Esophagus (tissue), 2 donors: Measurements from ENCODE around the gene ATXN1. TPM values are rescaled to one million over a fixed set of nuclear protein-coding genes. Genes with fewer than 3 reads are reported as not detected.
"Not testable (repeated sequence)": the region's sequence is repeated elsewhere in the genome, so short reads cannot be mapped to it uniquely, and the experiment has no call there.

Source experiments
- H3K27ac ChIP-seq, 2 donors: one replicate each; pipeline ENCODE4 v1.5.1; 2013; ENCODE audit warnings: low read depth in 2 of 2, mild to moderate bottlenecking in 2 of 2, inconsistent platforms in 1 of 2, low read length in 1 of 2, moderate library complexity in 1 of 2
- H3K27me3 ChIP-seq, 2 donors: one replicate each; pipeline ENCODE4 v1.6.1; 2013; ENCODE audit warnings: low read length in 2 of 2, control low read depth in 1 of 2, mild to moderate bottlenecking in 1 of 2; ENCODE audit not compliant: insufficient read depth in 2 of 2, control insufficient read depth in 1 of 2
- H3K36me3 ChIP-seq, 2 donors: one replicate each; pipeline ENCODE4 v1.6.1; 2013; ENCODE audit warnings: low read length in 1 of 2; ENCODE audit not compliant: control insufficient read depth in 2 of 2, insufficient read depth in 2 of 2
- H3K4me1 ChIP-seq, 2 donors: one replicate each; pipeline ENCODE4 v1.6.1; 2013; ENCODE audit warnings: low read length in 1 of 2; ENCODE audit not compliant: control insufficient read depth in 2 of 2, insufficient read depth in 2 of 2
- H3K4me3 ChIP-seq, 2 donors: one replicate each; pipeline ENCODE4 v1.5.1; 2013; ENCODE audit warnings: low read length in 2 of 2, mild to moderate bottlenecking in 2 of 2, low read depth in 1 of 2, moderate library complexity in 1 of 2
- H3K9me3 ChIP-seq, 2 donors: one replicate each; pipeline ENCODE4 v1.6.1; 2013; ENCODE audit warnings: mild to moderate bottlenecking in 2 of 2, low read depth in 1 of 2, low read length in 1 of 2, moderate library complexity in 1 of 2; ENCODE audit not compliant: control insufficient read depth in 2 of 2, insufficient read depth in 1 of 2
- WGBS, 2 donors: extraction: QIAGEN DNeasy Blood & Tissue Kit; methylation state at CpG; one replicate each; pipeline ENCODE4 v1.1.7; 2013; 5-methylcytosine and 5-hydroxymethylcytosine counted together
- polyA plus RNA-seq, 2 donors: library from polyadenylated mRNA; stranded (reverse); fragments of 200-250 nt; gene quantifications; one replicate each; pipeline ENCODE4 v1.2.3, GENCODE V29; 2013
- donor health status: healthy with polysubstance abuse.
- donor health status: Bipolar disorder and iron deficiency.

The ATXN1 gene
- polyA plus RNA-seq, 2 donors, result 4.3 to 8.8 TPM

GRCh38 chr6:16633465-16633864 lies 127.8 kb downstream of the ATXN1 start:
- no peaks in the 10 kb centered on the region for H3K9me3 ChIP-seq
- 81 to 85% methylated on average over 5 of the region's 5 CpGs for WGBS, 2 donors
- H3K36me3 ChIP-seq, result no peaks in the 10 kb centered on the region

GRCh38 chr6:16632101-16632500 lies 129.2 kb downstream of the ATXN1 start:
- Histone ChIP-seq H3K9me3 (no peaks in the 10 kb centered on the region), H3K4me1 (peaks cover 0 to 8% of the 10 kb centered on the region in 2 donors), H3K27ac (no peak overlapping the region), H3K27me3 (no peaks in the 10 kb centered on the region), H3K4me3 (no peak overlapping the region), H3K36me3 (no peaks in the 10 kb centered on the region)
- WGBS, 2 donors, result 79 to 85% methylated on average over 4 of the region's 4 CpGs

More at GRCh38 chr6:16633465-16633864, 127.8 kb downstream of the ATXN1 start:
- no peaks in the 10 kb centered on the region for H3K27me3 ChIP-seq
- H3K4me3 ChIP-seq, result no peak overlapping the region
- H3K27ac ChIP-seq, result no peak overlapping the region
- H3K4me1 ChIP-seq, result peaks cover 0 to 8% of the 10 kb centered on the region in 2 donors

GRCh38 chr6:16630026-16630643 lies 131.1 kb downstream of the ATXN1 start:
- no peak overlapping the region for H3K4me3 ChIP-seq
- no peak overlapping the region for H3K27ac ChIP-seq
- no peaks in the 10 kb centered on the region for H3K9me3 ChIP-seq
- H3K4me1 ChIP-seq, result peaks cover 0 to 3% of the 10 kb centered on the region in 2 donors
- no peaks in the 10 kb centered on the region for H3K27me3 ChIP-seq
- WGBS, 2 donors, result 71 to 78% methylated on average over 4 of the region's 4 CpGs
- no peaks in the 10 kb centered on the region for H3K36me3 ChIP-seq

GRCh38 chr6:16628580-16628979 lies 132.7 kb downstream of the ATXN1 start:
- not testable (repeated sequence) for H3K27me3 ChIP-seq, H3K4me3 ChIP-seq, H3K4me1 ChIP-seq, H3K9me3 ChIP-seq, H3K36me3 ChIP-seq, H3K27ac ChIP-seq
- 97 to 100% methylated on average over 1 of the region's 1 CpG for WGBS, 2 donors

GRCh38 chr6:16626650-16627049 lies 134.6 kb downstream of the ATXN1 start:
- no peak overlapping the region for H3K27ac ChIP-seq
- H3K36me3 ChIP-seq, result no peaks in the 10 kb centered on the region
- no peaks in the 10 kb centered on the region for H3K4me1 ChIP-seq
- H3K9me3 ChIP-seq, result no peaks in the 10 kb centered on the region
- no peak overlapping the region for H3K4me3 ChIP-seq
- H3K27me3 ChIP-seq, result no peaks in the 10 kb centered on the region
- 87 to 88% methylated on average over 2 of the region's 2 CpGs for WGBS, 2 donors

- Histone ChIP-seq H3K27me3 (no peaks in the 10 kb centered on the region), H3K4me3 (no peak overlapping the region), H3K27ac (no peak overlapping the region), H3K9me3 (no peaks in the 10 kb centered on the region), H3K4me1 (peaks cover 0 to 5% of the 10 kb centered on the region in 2 donors), H3K36me3 (no peaks in the 10 kb centered on the region)
- WGBS, 2 donors, result 77 to 80% methylated on average over 10 of the region's 10 CpGs
These were observed 135.7 kb downstream of the ATXN1 start for GRCh38 chr6:16625291-16626265.

GRCh38 chr6:16624636-16625290 lies 136.5 kb downstream of the ATXN1 start:
- Histone ChIP-seq H3K27ac (no peak overlapping the region), H3K27me3 (no peaks in the 10 kb centered on the region), H3K4me3 (no peak overlapping the region), H3K36me3 (no peaks in the 10 kb centered on the region), H3K9me3 (no peaks in the 10 kb centered on the region), H3K4me1 (peaks cover 0 to 5% of the 10 kb centered on the region in 2 donors)
- 84 to 87% methylated on average over 8 of the region's 8 CpGs for WGBS, 2 donors

- H3K27ac ChIP-seq, result no peak overlapping the region
- no peaks in the 10 kb centered on the region for H3K36me3 ChIP-seq
- no peaks in the 10 kb centered on the region for H3K27me3 ChIP-seq
- WGBS, 2 donors, result 95% methylated on average over 4 of the region's 4 CpGs
- H3K9me3 ChIP-seq, result no peaks in the 10 kb centered on the region
- peaks cover 0 to 5% of the 10 kb centered on the region in 2 donors for H3K4me1 ChIP-seq
- H3K4me3 ChIP-seq, result no peak overlapping the region
These were observed 137.5 kb downstream of the ATXN1 start for GRCh38 chr6:16623731-16624130.

- H3K36me3 ChIP-seq, result no peaks in the 10 kb centered on the region
- H3K4me1 ChIP-seq, result peaks cover 0 to 5% of the 10 kb centered on the region in 2 donors
- H3K9me3 ChIP-seq, result no peaks in the 10 kb centered on the region
- WGBS, 2 donors, result 68 to 72% methylated on average over 3 of the region's 3 CpGs
- no peak overlapping the region for H3K27ac ChIP-seq
- no peak overlapping the region for H3K4me3 ChIP-seq
- H3K27me3 ChIP-seq, result no peaks in the 10 kb centered on the region
These were observed 138.1 kb downstream of the ATXN1 start for GRCh38 chr6:16623029-16623653.
